Panc1 (cell line): ENCODE results near the gene SPRING1. TPM values are rescaled to one million over a fixed set of nuclear protein-coding genes. Genes with fewer than 3 reads are reported as not detected.

ENCODE experiments used
- ATAC-seq: fragments of 200-7000 bp; cut with Tn5 transposase; 2 replicates; pipeline ENCODE4 v1.9.1; 2020; ENCODE audit warnings: mild to moderate bottlenecking, moderate library complexity
- BruUV-seq: library from RNA; stranded (reverse); fragments of 400-500 nt; replicated peaks from 2 replicates; lab custom pipeline; 2021; lab: Mats Ljungman, UMichigan
- CTCF ChIA-PET: fragments of 300-600 bp; sonication (Branson Sonifier 250); formaldehyde crosslinking; loops from one replicate; lab custom pipeline; 2022; ENCODE audit warnings: antibody characterized with exemption; lab: Charles Lee
- POLR2A ChIA-PET: fragments of 300-600 bp; sonication (Branson Sonifier 250); formaldehyde crosslinking; loops from one replicate; lab custom pipeline; 2022; ENCODE audit warnings: antibody characterized with exemption; lab: Charles Lee
- DNase-seq: peaks from one replicate; pipeline ENCODE4 v3.0.0-alpha.2; 2010; ENCODE audit warnings: low read depth, low spot score
- H3K27ac ChIP-seq: 2 replicates; pipeline ENCODE4 v1.5.1; 2011; ENCODE audit warnings: mild to moderate bottlenecking, low read length, inconsistent platforms
- H3K27me3 ChIP-seq: fragments of 200-500 bp; sonication (Bioruptor generic); 2 replicates; pipeline ENCODE4 v1.6.0; 2014; ENCODE audit warnings: low read length, inconsistent platforms; ENCODE audit not compliant: control insufficient read depth, insufficient read depth
- H3K36me3 ChIP-seq: fragments of 200-500 bp; sonication (Bioruptor generic); 2 replicates; pipeline ENCODE4 v1.5.1; 2014; ENCODE audit warnings: inconsistent platforms, mild to moderate bottlenecking, low read length, moderate library complexity; ENCODE audit not compliant: control insufficient read depth, insufficient read depth
- H3K4me1 ChIP-seq: 2 replicates; pipeline ENCODE4 v1.5.1; 2011; ENCODE audit warnings: inconsistent platforms, mild to moderate bottlenecking, low read length, moderate library complexity; ENCODE audit not compliant: control insufficient read depth, insufficient read depth
- H3K4me3 ChIP-seq, 2 experiments: 2 replicates each; pipeline ENCODE4 v1.5.1; 2011 to 2012; ENCODE audit warnings: low read depth in 2 of 2, low read length in 2 of 2, mild to moderate bottlenecking in 2 of 2, inconsistent platforms in 1 of 2, moderate library complexity in 1 of 2
- H3K9me3 ChIP-seq: fragments of 200-500 bp; sonication (Bioruptor generic); 2 replicates; pipeline ENCODE4 v1.5.1; 2014; ENCODE audit warnings: low read depth, mild to moderate bottlenecking, inconsistent platforms, low read length, moderate library complexity; ENCODE audit not compliant: control insufficient read depth, insufficient read depth
- POLR2AphosphoS5 ChIP-seq: IDR thresholded peaks from 2 replicates; pipeline ENCODE4 v1.6.1; 2012; ENCODE audit warnings: mild to moderate bottlenecking, low read depth, low read length, moderate library complexity
- SIN3A ChIP-seq: IDR thresholded peaks from 2 replicates; pipeline ENCODE4 v1.6.1; 2012; ENCODE audit warnings: low read depth, mild to moderate bottlenecking, low read length, moderate library complexity, borderline replicate concordance; ENCODE audit not compliant: insufficient read depth
- TCF7L2 ChIP-seq: IDR thresholded peaks from 2 replicates; pipeline ENCODE4 v1.6.1; 2011; ENCODE audit warnings: mild to moderate bottlenecking, low read depth, low read length, inconsistent platforms
- in situ Hi-C: cut with HindIII; loops from 2 replicates; pipeline ENCODE4 v1.10.0; 2016; ENCODE audit warnings: low sequenced_read_pairs, low pct_unique_long_range_greater_than_20kb
- intact Hi-C: fragments of 100-400 bp; cut with micrococcal nuclease; formaldehyde crosslinking; loops from one replicate; pipeline ENCODE4 v1.10.0; 2022; ENCODE audit not compliant: unreplicated experiment
- total RNA-seq: library from RNA; stranded (reverse); gene quantifications from one replicate; pipeline ENCODE4 v1.2.1, GENCODE V29; 2021; ENCODE audit not compliant: unreplicated experiment
- TF ChIP-seq, protein P1 (sequence below), 2 experiments: IDR thresholded peaks; 2 replicates each; pipeline ENCODE4 v1.6.1; 2011 to 2012; ENCODE audit warnings: low read depth in 2 of 2, control low read depth in 1 of 2, low read length in 1 of 2, mild to moderate bottlenecking in 1 of 2, moderate library complexity in 1 of 2; ENCODE audit not compliant: insufficient read depth in 1 of 2
- TF ChIP-seq, protein P2 (sequence below): fragments of 450-650 bp; IDR thresholded peaks from 2 replicates; pipeline ENCODE4 v1.5.1; 2017; ENCODE audit warnings: mild to moderate bottlenecking

The SPRING1 gene
- total RNA-seq, 1 experiment from 2014 or later: 71.1 TPM

DNA sequence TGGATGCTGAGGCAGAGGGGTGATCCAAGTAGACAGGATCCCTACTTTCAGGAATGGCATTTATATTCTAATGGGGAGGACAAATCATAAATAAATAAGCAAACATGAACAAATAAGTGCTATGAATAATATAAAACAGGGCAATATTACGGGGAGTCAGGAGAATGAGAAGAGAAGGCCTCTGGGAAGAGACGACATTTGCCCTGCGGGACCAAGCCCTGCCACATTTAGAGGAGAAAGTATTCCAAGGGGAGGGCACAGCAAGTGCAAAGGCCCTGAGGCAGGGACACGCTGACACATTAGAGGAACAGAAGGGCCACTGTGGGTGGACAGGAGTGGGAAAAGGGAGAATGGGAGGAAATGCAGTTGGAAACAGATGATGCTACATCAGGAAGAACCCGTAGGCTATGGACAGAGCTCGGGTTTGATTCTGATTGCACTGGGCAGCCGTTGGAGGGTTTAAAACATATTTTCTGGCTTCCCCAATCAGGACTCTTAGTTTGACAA, 1.6 kb upstream of the SPRING1 start:
- Histone ChIP-seq H3K4me1 (peaks cover 15% of the 10 kb centered on the region), H3K9me3 (no peaks in the 10 kb centered on the region), H3K36me3 (peaks cover 2% of the 10 kb centered on the region; the same call in 1 of the 2 replicates), H3K27ac (no peak overlapping the region; the same call in 1 of the 2 replicates), H3K27me3 (no peaks in the 10 kb centered on the region), H3K4me3 (no peak overlapping the region)
- DNase-seq (no peak), ATAC-seq (no peak)
- intact Hi-C loops (loop anchor here (10.0 kb wide), 1 partner anchor 145 kb away; the partner anchor contains the start of gene HRK), in situ Hi-C loops (no loop called here)
- POLR2A ChIA-PET: interaction anchor here (0.7 kb wide), 1 partner anchor 10 kb away, joined by 3 read pairs; no protein-coding TSS in a partner anchor
- CTCF ChIA-PET: no interaction called here
- no TSS peak for BruUV-seq
- TF ChIP-seq POLR2AphosphoS5 (no peak), TCF7L2 (no peak), SIN3A (no peak)
- TF ChIP-seq, protein P1, sequence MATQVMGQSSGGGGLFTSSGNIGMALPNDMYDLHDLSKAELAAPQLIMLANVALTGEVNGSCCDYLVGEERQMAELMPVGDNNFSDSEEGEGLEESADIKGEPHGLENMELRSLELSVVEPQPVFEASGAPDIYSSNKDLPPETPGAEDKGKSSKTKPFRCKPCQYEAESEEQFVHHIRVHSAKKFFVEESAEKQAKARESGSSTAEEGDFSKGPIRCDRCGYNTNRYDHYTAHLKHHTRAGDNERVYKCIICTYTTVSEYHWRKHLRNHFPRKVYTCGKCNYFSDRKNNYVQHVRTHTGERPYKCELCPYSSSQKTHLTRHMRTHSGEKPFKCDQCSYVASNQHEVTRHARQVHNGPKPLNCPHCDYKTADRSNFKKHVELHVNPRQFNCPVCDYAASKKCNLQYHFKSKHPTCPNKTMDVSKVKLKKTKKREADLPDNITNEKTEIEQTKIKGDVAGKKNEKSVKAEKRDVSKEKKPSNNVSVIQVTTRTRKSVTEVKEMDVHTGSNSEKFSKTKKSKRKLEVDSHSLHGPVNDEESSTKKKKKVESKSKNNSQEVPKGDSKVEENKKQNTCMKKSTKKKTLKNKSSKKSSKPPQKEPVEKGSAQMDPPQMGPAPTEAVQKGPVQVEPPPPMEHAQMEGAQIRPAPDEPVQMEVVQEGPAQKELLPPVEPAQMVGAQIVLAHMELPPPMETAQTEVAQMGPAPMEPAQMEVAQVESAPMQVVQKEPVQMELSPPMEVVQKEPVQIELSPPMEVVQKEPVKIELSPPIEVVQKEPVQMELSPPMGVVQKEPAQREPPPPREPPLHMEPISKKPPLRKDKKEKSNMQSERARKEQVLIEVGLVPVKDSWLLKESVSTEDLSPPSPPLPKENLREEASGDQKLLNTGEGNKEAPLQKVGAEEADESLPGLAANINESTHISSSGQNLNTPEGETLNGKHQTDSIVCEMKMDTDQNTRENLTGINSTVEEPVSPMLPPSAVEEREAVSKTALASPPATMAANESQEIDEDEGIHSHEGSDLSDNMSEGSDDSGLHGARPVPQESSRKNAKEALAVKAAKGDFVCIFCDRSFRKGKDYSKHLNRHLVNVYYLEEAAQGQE (IDR thresholded peaks at IDR 0.05; ENCODE audit: insufficient read depth in 1 of 2, low read depth in 2 of 2, low read length in 1 of 2): no peak
- TF ChIP-seq, protein P2, sequence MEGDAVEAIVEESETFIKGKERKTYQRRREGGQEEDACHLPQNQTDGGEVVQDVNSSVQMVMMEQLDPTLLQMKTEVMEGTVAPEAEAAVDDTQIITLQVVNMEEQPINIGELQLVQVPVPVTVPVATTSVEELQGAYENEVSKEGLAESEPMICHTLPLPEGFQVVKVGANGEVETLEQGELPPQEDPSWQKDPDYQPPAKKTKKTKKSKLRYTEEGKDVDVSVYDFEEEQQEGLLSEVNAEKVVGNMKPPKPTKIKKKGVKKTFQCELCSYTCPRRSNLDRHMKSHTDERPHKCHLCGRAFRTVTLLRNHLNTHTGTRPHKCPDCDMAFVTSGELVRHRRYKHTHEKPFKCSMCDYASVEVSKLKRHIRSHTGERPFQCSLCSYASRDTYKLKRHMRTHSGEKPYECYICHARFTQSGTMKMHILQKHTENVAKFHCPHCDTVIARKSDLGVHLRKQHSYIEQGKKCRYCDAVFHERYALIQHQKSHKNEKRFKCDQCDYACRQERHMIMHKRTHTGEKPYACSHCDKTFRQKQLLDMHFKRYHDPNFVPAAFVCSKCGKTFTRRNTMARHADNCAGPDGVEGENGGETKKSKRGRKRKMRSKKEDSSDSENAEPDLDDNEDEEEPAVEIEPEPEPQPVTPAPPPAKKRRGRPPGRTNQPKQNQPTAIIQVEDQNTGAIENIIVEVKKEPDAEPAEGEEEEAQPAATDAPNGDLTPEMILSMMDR: no peak

DNA sequence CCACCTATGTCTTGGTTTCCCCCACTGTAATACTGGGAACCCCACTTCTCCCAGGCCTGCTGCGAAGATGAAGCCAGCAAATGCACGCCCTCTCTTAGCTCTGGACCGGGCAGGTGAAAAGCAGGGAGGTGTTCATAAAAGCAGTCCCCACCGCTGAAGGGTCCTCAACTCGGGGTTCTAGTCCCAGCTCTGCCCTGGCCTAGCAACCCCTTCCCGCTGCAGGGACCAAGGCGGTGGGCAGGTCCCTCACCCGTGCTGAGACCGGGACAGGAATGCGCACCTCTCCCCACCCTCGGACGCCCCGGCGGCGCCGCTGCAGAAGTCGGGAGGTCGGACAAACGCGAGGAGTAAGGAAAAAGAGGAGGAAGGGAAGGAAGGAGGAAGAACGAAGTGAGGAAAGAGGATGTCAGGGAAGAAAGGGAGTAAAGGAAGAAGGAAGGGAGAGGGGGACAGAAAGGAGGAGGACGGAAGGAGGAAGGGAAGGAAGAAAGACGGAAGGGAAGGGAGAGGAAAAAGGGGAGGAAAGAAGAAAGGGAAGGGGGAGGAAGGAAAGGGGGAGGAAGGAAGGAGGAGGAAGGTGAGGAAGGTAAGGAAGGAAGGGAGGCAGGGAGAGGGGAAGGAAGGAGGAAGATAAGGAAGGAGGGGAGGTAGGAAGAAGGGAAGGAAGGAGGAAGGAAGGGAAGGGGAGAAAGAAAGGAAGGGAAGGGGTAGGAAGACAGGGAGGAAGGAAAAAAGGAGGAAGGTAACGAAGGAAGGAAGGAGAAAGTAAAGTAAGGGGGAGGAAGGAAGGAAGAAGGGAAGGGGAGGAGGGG, 701 bp downstream of the SPRING1 start:
- ATAC-seq: no peak
- intact Hi-C loops: loop anchor here (10.0 kb wide), 1 partner anchor 148 kb away; the partner anchor contains the start of gene HRK
- no peaks in the 10 kb centered on the region for H3K27me3 ChIP-seq
- peak overlapping the region; percentile 89 to 92 for H3K4me3 ChIP-seq
- no peaks in the 10 kb centered on the region for H3K9me3 ChIP-seq
- POLR2A ChIA-PET: no interaction called here
- CTCF ChIA-PET: no interaction called here
- H3K36me3 ChIP-seq: peaks cover 2% of the 10 kb centered on the region; the same call in 1 of the 2 replicates
- in situ Hi-C loops: no loop called here
- H3K27ac ChIP-seq: peak overlapping the region; percentile 74
- no TSS peak for BruUV-seq
- TF ChIP-seq SIN3A (no peak), TCF7L2 (no peak), POLR2AphosphoS5 (no peak)
- TF ChIP-seq, protein P2: no peak
- TF ChIP-seq, protein P1 (IDR thresholded peaks at IDR 0.05; ENCODE audit: insufficient read depth in 1 of 2, low read depth in 2 of 2, low read length in 1 of 2): no peak
- no peak for DNase-seq
- peaks cover 17% of the 10 kb centered on the region for H3K4me1 ChIP-seq
